Esophagus muscularis mucosa (tissue), 4 donors: ENCODE results near the gene RBM15B. TPM values are rescaled to one million over a fixed set of nuclear protein-coding genes. Genes with fewer than 3 reads are reported as not detected.

ENCODE experiments used
- DNase-seq: peaks from one replicate; pipeline ENCODE4 v3.0.0-alpha.2; 2017; ENCODE audit errors: extremely low spot score
- H3K27ac ChIP-seq, 4 donors: fragments of 200-600 bp; sonication (generic); replicated peaks in 1 of 4; 1 replicate in 3 of 4; 2 replicates in 1 of 4; pipeline ENCODE4 v1.5.1; 2016 to 2019; ENCODE audit warnings: mild to moderate bottlenecking in 1 of 4
- H3K27me3 ChIP-seq, 4 donors: fragments of 200-600 bp; sonication (generic); one replicate each; pipeline versions ENCODE4 v1.5.1 to v1.6.0; 2016 to 2019
- H3K36me3 ChIP-seq, 4 donors: fragments of 200-600 bp; sonication (generic); one replicate each; pipeline ENCODE4 v1.5.1; 2016 to 2019
- H3K4me1 ChIP-seq, 4 donors: fragments of 200-600 bp; sonication (generic); one replicate each; pipeline ENCODE4 v1.5.1; 2016 to 2019
- H3K4me3 ChIP-seq, 4 donors: fragments of 200-600 bp; sonication (generic); 1 replicate in 2 of 4; 2 replicates in 2 of 4; pipeline ENCODE4 v1.5.1; 2016 to 2019; ENCODE audit warnings: mild to moderate bottlenecking in 4 of 4, moderate library complexity in 1 of 4
- H3K9me3 ChIP-seq, 4 donors: fragments of 200-600 bp; sonication (generic); 1 replicate in 3 of 4; 2 replicates in 1 of 4; pipeline ENCODE4 v1.5.1; 2016 to 2019
- EP300 ChIP-seq: sonication (generic); formaldehyde crosslinking; IDR thresholded peaks from one replicate; pipeline ENCODE4 v1.6.1; 2017; ENCODE audit warnings: antibody characterized with exemption
- POLR2A ChIP-seq: fragments of 450-650 bp; IDR thresholded peaks from one replicate; pipeline ENCODE4 v1.6.1; 2017; ENCODE audit warnings: antibody characterized with exemption, moderate library complexity, mild to moderate bottlenecking, low read depth
- POLR2AphosphoS5 ChIP-seq, 2 donors: sonication (generic); formaldehyde crosslinking; IDR thresholded peaks; one replicate each; pipeline ENCODE4 v1.6.1; 2017; ENCODE audit warnings: antibody characterized with exemption in 2 of 2
- WGBS: methylation state at CpG from one replicate; pipeline ENCODE4 v1.1.5; 2018; 5-methylcytosine and 5-hydroxymethylcytosine counted together
- intact Hi-C: fragments of 100-400 bp; cut with DNase I; formaldehyde crosslinking; loops from one replicate; pipeline ENCODE4 v1.15.1; 2023
- total RNA-seq, 4 donors: library from RNA; depleted of rRNA; stranded (reverse); fragments of >200 nt; gene quantifications; one replicate each; pipeline versions ENCODE4 v1.1.0 to v1.2.1, GENCODE V29; 2016
- TF ChIP-seq, protein P1 (sequence below), 3 experiments: fragments of 200-600 bp in 2 of 3; fragments of 450-650 bp in 1 of 3; sonication (generic) in 2 of 3; IDR thresholded peaks; one replicate each; pipeline ENCODE4 v1.5.1; 2017 to 2019; ENCODE audit warnings: antibody characterized with exemption in 3 of 3, mild to moderate bottlenecking in 2 of 3, moderate library complexity in 1 of 3

Gene RBM15B
- total RNA-seq, 4 donors from 2014 or later = 27.8 to 50.5 (median 42.6) TPM

DNA sequence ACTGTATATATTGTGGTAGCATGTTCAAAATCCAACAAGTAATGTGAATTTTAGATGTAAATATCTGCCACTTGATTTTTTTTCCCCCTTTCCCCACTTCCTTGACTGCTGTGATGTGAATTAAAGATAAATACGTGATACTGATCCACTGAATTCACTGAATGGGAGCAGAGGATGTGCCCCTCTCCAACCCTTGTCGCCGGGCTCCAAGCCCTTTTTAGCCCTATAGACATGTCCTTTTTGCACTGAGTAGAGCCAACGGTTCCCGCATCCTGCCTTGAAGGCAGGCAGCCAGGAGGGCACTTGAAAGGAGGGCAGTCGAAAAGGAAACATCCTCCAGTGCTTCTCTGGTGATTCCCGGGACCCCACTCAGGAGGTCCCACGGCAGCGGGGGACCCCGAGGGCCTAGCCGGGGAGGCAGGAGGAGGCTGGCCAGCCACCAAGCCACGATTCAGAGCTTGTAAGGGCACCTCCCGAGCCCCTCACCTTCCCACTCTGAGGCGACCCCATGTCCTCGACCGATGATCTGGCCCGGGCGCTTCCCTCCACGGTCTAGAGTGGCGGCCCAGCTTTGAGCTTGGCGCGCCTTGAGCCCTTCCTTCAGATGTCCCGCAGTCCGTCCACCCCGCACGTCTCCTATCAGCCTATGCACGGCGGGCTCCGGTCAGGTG lies 6.9 kb upstream of the RBM15B start:
- H3K27me3 ChIP-seq = no peaks in the 10 kb centered on the region
- peak overlapping the region; percentile 88 to 97 (median 93) for H3K27ac ChIP-seq
- no peak for DNase-seq
- TF ChIP-seq EP300 = no peak
- no peaks in the 10 kb centered on the region for H3K9me3 ChIP-seq
- H3K4me1 ChIP-seq = peaks cover 33 to 52% (median 38%) of the 10 kb centered on the region in 4 donors
- H3K4me3 ChIP-seq = peak overlapping the region; percentile 76 to 94 (median 82)
- 5% methylated on average over 5 of the region's 29 CpGs for WGBS
- H3K36me3 ChIP-seq = peaks cover 11 to 27% (median 21%) of the 10 kb centered on the region in 4 donors
- intact Hi-C loops = loop anchor here (10.0 kb wide), 1 partner anchor 291 kb away; the partner anchor contains the start of gene TEX264

DNA sequence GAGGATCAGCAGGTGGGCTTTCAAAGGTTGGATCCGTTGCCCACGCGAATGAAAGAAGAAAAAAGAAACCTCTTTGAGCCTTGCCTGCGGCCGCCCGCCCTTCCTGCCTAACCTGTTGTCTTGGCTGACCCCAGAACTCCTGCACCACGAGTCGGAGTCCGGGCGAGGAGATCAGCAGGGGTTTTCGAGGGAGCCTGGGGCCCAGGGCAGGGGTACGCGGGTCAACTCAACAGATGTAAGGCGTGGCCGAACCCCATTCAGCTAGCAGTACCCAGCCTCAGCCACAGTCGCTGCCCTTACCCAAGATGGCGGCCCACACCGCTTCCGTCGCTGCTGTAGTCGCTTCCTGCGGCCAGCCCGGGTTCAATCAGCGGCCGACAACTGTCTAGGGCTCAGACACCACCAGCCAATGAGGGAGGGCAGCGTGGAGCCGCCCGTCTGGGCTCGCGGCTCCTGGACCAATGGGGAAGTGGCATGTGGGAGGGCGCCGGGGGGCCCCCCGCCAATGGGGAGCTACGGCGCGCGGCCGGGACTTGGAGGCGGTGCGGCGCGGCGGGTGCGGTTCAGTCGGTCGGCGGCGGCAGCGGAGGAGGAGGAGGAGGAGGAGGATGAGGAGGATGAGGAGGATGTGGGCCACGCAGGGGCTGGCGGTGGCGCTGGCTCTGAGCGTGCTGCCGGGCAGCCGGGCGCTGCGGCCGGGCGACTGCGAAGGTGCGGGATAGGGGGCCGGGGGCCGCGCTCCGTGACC lies 6.2 kb upstream of the RBM15B start, which contains the start of gene MANF:
MANF (plus strand) TSS at position 566 of the 748 bp plus-strand sequence; CDS start at position 618, 52 bp downstream.
- no peaks in the 10 kb centered on the region for H3K9me3 ChIP-seq
- peak within 1 kb of the TSS; percentile 88 to 97 (median 93) for H3K27ac ChIP-seq
- DNase-seq = peak; percentile 99
- intact Hi-C loops = loop anchor here (5.0 to 10.0 kb wide), 2 partner anchors 290 to 768 kb away; partner anchors contain the start of genes MAPKAPK3 and TEX264
- under 1% methylated on average over 17 of the region's 65 CpGs for WGBS
- peaks cover 33 to 59% (median 40%) of the 10 kb centered on the region in 4 donors for H3K4me1 ChIP-seq
- peaks cover 11 to 31% (median 23%) of the 10 kb centered on the region in 4 donors for H3K36me3 ChIP-seq
- H3K27me3 ChIP-seq = no peaks in the 10 kb centered on the region
- peak within 1 kb of the TSS; percentile 76 to 94 (median 82) for H3K4me3 ChIP-seq
- TF ChIP-seq, protein P1, sequence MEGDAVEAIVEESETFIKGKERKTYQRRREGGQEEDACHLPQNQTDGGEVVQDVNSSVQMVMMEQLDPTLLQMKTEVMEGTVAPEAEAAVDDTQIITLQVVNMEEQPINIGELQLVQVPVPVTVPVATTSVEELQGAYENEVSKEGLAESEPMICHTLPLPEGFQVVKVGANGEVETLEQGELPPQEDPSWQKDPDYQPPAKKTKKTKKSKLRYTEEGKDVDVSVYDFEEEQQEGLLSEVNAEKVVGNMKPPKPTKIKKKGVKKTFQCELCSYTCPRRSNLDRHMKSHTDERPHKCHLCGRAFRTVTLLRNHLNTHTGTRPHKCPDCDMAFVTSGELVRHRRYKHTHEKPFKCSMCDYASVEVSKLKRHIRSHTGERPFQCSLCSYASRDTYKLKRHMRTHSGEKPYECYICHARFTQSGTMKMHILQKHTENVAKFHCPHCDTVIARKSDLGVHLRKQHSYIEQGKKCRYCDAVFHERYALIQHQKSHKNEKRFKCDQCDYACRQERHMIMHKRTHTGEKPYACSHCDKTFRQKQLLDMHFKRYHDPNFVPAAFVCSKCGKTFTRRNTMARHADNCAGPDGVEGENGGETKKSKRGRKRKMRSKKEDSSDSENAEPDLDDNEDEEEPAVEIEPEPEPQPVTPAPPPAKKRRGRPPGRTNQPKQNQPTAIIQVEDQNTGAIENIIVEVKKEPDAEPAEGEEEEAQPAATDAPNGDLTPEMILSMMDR (IDR thresholded peaks at IDR 0.05) = peak in 2 of 3 experiments; percentile 15 to 20
- TF ChIP-seq POLR2A (peak; percentile 68), EP300 (no peak), POLR2AphosphoS5 (IDR thresholded peaks at IDR 0.05) (peak; percentile 83 to 90)

- H3K9me3 ChIP-seq = no peaks in the 10 kb centered on the region
- H3K4me1 ChIP-seq = peaks cover 39 to 67% (median 47%) of the 10 kb centered on the region in 4 donors
- DNase-seq = no peak
- H3K4me3 ChIP-seq = peak overlapping the region; percentile 76 to 94 (median 82)
- H3K36me3 ChIP-seq = peaks cover 11 to 31% (median 23%) of the 10 kb centered on the region in 4 donors
- no peaks in the 10 kb centered on the region for H3K27me3 ChIP-seq
- 5% methylated on average over 18 of the region's 18 CpGs for WGBS
- TF ChIP-seq EP300 = no peak
- TF ChIP-seq, protein P1 (IDR thresholded peaks at IDR 0.05) = no peak
- TF ChIP-seq POLR2A = no peak
- TF ChIP-seq POLR2AphosphoS5 (IDR thresholded peaks at IDR 0.05) = no peak
- intact Hi-C loops = loop anchor here (5.0 to 10.0 kb wide), 2 partner anchors 289 to 768 kb away; partner anchors contain the start of genes MAPKAPK3 and TEX264
- H3K27ac ChIP-seq = peak overlapping the region; percentile 88 to 97 (median 93)
Measured at GRCh38 chr3:51385621-51386091, 5.4 kb upstream of the RBM15B start.

- TF ChIP-seq POLR2A = no peak
- TF ChIP-seq, protein P1 (IDR thresholded peaks at IDR 0.05) = no peak
- no peak for TF ChIP-seq POLR2AphosphoS5 (IDR thresholded peaks at IDR 0.05)
- TF ChIP-seq EP300 = no peak
- peak overlapping the region; percentile 88 to 97 (median 93) for H3K27ac ChIP-seq
- DNase-seq = no peak
- H3K4me3 ChIP-seq = peak overlapping the region; percentile 76 to 94 (median 82)
- H3K9me3 ChIP-seq = no peaks in the 10 kb centered on the region
- intact Hi-C loops = loop anchor here (5.0 to 10.0 kb wide), 2 partner anchors 288 to 769 kb away; partner anchors contain the start of genes MAPKAPK3 and TEX264
- peaks cover 11 to 31% (median 23%) of the 10 kb centered on the region in 4 donors for H3K36me3 ChIP-seq
- H3K4me1 ChIP-seq = peaks cover 41 to 69% (median 49%) of the 10 kb centered on the region in 4 donors
- H3K27me3 ChIP-seq = no peaks in the 10 kb centered on the region
- 32% methylated on average over 8 of the region's 8 CpGs for WGBS
Measured at GRCh38 chr3:51386159-51386851, 4.8 kb upstream of the RBM15B start.
